ENCODE measurements around the gene RGMA. TPM values are rescaled to one million over a fixed set of nuclear protein-coding genes. Genes with fewer than 3 reads are reported as not detected.

RGMA gene
- total RNA-seq, 1 experiment from 2014 or later: 5.5 TPM

DNA sequence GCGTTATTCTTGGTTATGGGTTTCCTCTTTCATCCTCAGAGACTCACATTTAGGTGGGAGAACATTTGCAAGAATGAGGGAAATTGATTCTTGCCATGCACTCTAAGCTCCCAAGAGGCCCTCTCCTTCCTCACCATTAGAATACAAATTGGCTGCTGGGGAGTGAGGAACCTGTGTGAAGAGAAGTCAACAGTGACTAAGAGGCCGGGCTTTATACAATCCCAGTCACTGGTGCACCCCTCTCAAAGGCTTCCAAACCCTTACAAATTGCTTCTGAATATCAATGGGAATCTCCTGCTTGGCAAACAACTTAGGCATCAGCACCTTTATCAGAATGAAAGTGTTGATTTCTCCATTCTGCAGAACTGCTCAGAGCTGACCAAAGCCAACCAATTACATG, 16.5 kb upstream of the RGMA start:
- Histone ChIP-seq H2AFZ (ENCODE audit: low read depth, low read length, poor library complexity, severe bottlenecking) (no peak overlapping the region), H4K20me1 (ENCODE audit: insufficient read depth) (no peaks in the 10 kb centered on the region), H3K4me2 (ENCODE audit: low read length) (no peak overlapping the region), H3K4me1 (ENCODE audit: control insufficient read depth in 1 of 2, insufficient read depth in 2 of 2, low read length in 2 of 2) (no peaks in the 10 kb centered on the region), H3K9me3 (ENCODE audit: control insufficient read depth in 1 of 2, insufficient read depth in 1 of 2, low read depth in 1 of 2, low read length in 2 of 2) (no peaks in the 10 kb centered on the region), H3K9me2 (ENCODE audit: insufficient read depth) (no peaks in the 10 kb centered on the region), H3K27ac (ENCODE audit: low read depth, low read length) (no peak overlapping the region), H3K9ac (ENCODE audit: low read length) (no peak overlapping the region), H3K4me3 (replicated peaks in 1 of 2; ENCODE audit: low read depth in 1 of 2, low read length in 2 of 2) (no peak overlapping the region), H3K27me3 (ENCODE audit: insufficient read depth, low read length) (0 out of 2 replicates have a peak, but pooled peaks cover 6% of the 10 kb centered on the region), H3K79me2 (ENCODE audit: insufficient read depth, low read length) (no peaks in the 10 kb centered on the region), H3K36me3 (ENCODE audit: control insufficient read depth in 1 of 2, insufficient read depth in 2 of 2, low read length in 2 of 2) (no peaks in the 10 kb centered on the region)
- RAD21 ChIA-PET (ENCODE audit: low non-redundant PET in 1 of 2, low total read pairs in 2 of 2, uncharacterized antibody in 2 of 2, unreplicated experiment in 2 of 2): no interaction called here
- no peak for ATAC-seq
- POLR2A ChIA-PET: no interaction called here
- TF ChIP-seq YY1 (IDR thresholded peaks at IDR 0.05; ENCODE audit: extremely low read depth, insufficient replicate concordance, low read depth, low read length) (no peak), RAD21 (IDR thresholded peaks at IDR 0.05; ENCODE audit: low read depth) (no peak), CEBPB (IDR thresholded peaks at IDR 0.05; ENCODE audit: low read depth) (no peak), SIN3A (IDR thresholded peaks at IDR 0.05; ENCODE audit: low read depth) (no peak)
- TF ChIP-seq, protein P1, sequence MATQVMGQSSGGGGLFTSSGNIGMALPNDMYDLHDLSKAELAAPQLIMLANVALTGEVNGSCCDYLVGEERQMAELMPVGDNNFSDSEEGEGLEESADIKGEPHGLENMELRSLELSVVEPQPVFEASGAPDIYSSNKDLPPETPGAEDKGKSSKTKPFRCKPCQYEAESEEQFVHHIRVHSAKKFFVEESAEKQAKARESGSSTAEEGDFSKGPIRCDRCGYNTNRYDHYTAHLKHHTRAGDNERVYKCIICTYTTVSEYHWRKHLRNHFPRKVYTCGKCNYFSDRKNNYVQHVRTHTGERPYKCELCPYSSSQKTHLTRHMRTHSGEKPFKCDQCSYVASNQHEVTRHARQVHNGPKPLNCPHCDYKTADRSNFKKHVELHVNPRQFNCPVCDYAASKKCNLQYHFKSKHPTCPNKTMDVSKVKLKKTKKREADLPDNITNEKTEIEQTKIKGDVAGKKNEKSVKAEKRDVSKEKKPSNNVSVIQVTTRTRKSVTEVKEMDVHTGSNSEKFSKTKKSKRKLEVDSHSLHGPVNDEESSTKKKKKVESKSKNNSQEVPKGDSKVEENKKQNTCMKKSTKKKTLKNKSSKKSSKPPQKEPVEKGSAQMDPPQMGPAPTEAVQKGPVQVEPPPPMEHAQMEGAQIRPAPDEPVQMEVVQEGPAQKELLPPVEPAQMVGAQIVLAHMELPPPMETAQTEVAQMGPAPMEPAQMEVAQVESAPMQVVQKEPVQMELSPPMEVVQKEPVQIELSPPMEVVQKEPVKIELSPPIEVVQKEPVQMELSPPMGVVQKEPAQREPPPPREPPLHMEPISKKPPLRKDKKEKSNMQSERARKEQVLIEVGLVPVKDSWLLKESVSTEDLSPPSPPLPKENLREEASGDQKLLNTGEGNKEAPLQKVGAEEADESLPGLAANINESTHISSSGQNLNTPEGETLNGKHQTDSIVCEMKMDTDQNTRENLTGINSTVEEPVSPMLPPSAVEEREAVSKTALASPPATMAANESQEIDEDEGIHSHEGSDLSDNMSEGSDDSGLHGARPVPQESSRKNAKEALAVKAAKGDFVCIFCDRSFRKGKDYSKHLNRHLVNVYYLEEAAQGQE (IDR thresholded peaks at IDR 0.05; ENCODE audit: low read depth): no peak
- CTCF ChIA-PET: no interaction called here
- intact Hi-C loops (cut with micrococcal nuclease): no loop called here
- no TSS peak for BruUV-seq (replicated peaks)
- no peak for DNase-seq (ENCODE audit: low read depth, low spot score)

DNA sequence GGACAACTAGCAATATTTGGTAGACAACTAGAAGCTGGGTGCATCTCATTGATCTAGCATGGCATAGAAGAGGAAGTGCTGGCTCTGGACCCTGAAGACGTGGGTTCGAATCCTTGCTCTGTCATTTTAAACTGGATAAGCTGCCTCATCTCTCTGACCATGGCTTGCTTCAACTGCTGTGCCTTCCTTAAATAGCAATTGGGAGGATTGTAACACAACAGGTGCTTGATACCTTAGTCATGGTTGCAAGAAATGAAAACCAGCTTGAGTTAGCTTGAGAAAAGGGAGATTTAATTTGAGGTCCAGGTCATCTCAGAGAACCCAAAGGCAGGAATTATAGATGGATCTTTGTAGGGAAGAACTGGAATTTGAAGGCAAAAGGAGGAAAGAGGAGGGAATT, 14.8 kb upstream of the RGMA start:
- H3K4me2 ChIP-seq (ENCODE audit: low read length): no peak overlapping the region
- intact Hi-C loops (cut with micrococcal nuclease): no loop called here
- H3K27ac ChIP-seq (ENCODE audit: low read depth, low read length): no peak overlapping the region
- no peaks in the 10 kb centered on the region for H3K4me1 ChIP-seq (ENCODE audit: control insufficient read depth in 1 of 2, insufficient read depth in 2 of 2, low read length in 2 of 2)
- DNase-seq (ENCODE audit: low read depth, low spot score) (no peak), ATAC-seq (no peak)
- BruUV-seq (replicated peaks): no TSS peak
- H3K4me3 ChIP-seq (replicated peaks in 1 of 2; ENCODE audit: low read depth in 1 of 2, low read length in 2 of 2): no peak overlapping the region
- H3K27me3 ChIP-seq (ENCODE audit: insufficient read depth, low read length): 0 out of 2 replicates have a peak, but pooled peaks cover 6% of the 10 kb centered on the region
- ChIA-PET POLR2A (no interaction called here), RAD21 (ENCODE audit: low non-redundant PET in 1 of 2, low total read pairs in 2 of 2, uncharacterized antibody in 2 of 2, unreplicated experiment in 2 of 2) (no interaction called here), CTCF (interaction anchor here (1.6 kb wide), 1 partner anchor 16 kb away, joined by 5 read pairs; no protein-coding TSS in a partner anchor)
- H3K9me3 ChIP-seq (ENCODE audit: control insufficient read depth in 1 of 2, insufficient read depth in 1 of 2, low read depth in 1 of 2, low read length in 2 of 2): no peaks in the 10 kb centered on the region
- H4K20me1 ChIP-seq (ENCODE audit: insufficient read depth): no peaks in the 10 kb centered on the region
- H3K36me3 ChIP-seq (ENCODE audit: control insufficient read depth in 1 of 2, insufficient read depth in 2 of 2, low read length in 2 of 2): no peaks in the 10 kb centered on the region
- H3K79me2 ChIP-seq (ENCODE audit: insufficient read depth, low read length): no peaks in the 10 kb centered on the region
- H3K9ac ChIP-seq (ENCODE audit: low read length): no peak overlapping the region
- H3K9me2 ChIP-seq (ENCODE audit: insufficient read depth): no peaks in the 10 kb centered on the region
- H2AFZ ChIP-seq (ENCODE audit: low read depth, low read length, poor library complexity, severe bottlenecking): no peak overlapping the region
- TF ChIP-seq POLR2AphosphoS5 (IDR thresholded peaks at IDR 0.05; ENCODE audit: low read depth, low read length): no peak
- no peak for TF ChIP-seq ZNF274 (IDR thresholded peaks at IDR 0.05; ENCODE audit: low read depth, low read length)
- no peak for TF ChIP-seq ZFX (IDR thresholded peaks at IDR 0.05)
- TF ChIP-seq, protein P2, sequence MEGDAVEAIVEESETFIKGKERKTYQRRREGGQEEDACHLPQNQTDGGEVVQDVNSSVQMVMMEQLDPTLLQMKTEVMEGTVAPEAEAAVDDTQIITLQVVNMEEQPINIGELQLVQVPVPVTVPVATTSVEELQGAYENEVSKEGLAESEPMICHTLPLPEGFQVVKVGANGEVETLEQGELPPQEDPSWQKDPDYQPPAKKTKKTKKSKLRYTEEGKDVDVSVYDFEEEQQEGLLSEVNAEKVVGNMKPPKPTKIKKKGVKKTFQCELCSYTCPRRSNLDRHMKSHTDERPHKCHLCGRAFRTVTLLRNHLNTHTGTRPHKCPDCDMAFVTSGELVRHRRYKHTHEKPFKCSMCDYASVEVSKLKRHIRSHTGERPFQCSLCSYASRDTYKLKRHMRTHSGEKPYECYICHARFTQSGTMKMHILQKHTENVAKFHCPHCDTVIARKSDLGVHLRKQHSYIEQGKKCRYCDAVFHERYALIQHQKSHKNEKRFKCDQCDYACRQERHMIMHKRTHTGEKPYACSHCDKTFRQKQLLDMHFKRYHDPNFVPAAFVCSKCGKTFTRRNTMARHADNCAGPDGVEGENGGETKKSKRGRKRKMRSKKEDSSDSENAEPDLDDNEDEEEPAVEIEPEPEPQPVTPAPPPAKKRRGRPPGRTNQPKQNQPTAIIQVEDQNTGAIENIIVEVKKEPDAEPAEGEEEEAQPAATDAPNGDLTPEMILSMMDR (IDR thresholded peaks at IDR 0.05 in 2 of 3, conservative IDR thresholded peaks at IDR 0.05 in 1 of 3; ENCODE audit: borderline replicate concordance in 1 of 3, insufficient read depth in 1 of 3, low read depth in 2 of 3, low read length in 2 of 3): no peak
- TF ChIP-seq CBX3 (IDR thresholded peaks at IDR 0.05; ENCODE audit: low read depth): no peak
- no peak for TF ChIP-seq EZH2 (IDR thresholded peaks at IDR 0.05)
- TF ChIP-seq FOSL1 (IDR thresholded peaks at IDR 0.05; ENCODE audit: low read depth): no peak
- TF ChIP-seq, protein P3, sequence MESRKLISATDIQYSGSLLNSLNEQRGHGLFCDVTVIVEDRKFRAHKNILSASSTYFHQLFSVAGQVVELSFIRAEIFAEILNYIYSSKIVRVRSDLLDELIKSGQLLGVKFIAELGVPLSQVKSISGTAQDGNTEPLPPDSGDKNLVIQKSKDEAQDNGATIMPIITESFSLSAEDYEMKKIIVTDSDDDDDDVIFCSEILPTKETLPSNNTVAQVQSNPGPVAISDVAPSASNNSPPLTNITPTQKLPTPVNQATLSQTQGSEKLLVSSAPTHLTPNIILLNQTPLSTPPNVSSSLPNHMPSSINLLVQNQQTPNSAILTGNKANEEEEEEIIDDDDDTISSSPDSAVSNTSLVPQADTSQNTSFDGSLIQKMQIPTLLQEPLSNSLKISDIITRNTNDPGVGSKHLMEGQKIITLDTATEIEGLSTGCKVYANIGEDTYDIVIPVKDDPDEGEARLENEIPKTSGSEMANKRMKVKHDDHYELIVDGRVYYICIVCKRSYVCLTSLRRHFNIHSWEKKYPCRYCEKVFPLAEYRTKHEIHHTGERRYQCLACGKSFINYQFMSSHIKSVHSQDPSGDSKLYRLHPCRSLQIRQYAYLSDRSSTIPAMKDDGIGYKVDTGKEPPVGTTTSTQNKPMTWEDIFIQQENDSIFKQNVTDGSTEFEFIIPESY (IDR thresholded peaks at IDR 0.05; ENCODE audit: extremely low read depth, insufficient replicate concordance, low read length): no peak
- TF ChIP-seq YY1 (IDR thresholded peaks at IDR 0.05; ENCODE audit: extremely low read depth, insufficient replicate concordance, low read depth, low read length): no peak
- no peak for TF ChIP-seq SIN3A (IDR thresholded peaks at IDR 0.05; ENCODE audit: low read depth)
